ENCODE measurements around the gene PLCB1. TPM values are rescaled to one million over a fixed set of nuclear protein-coding genes. Genes with fewer than 3 reads are reported as not detected.
"Not testable (repeated sequence)": the region's sequence is repeated elsewhere in the genome, so short reads cannot be mapped to it uniquely, and the experiment has no call there.

PLCB1 gene
- total and polyA plus RNA-seq, 5 experiments from 2014 or later = 1.4 to 3.8 (median 2.8) TPM

DNA sequence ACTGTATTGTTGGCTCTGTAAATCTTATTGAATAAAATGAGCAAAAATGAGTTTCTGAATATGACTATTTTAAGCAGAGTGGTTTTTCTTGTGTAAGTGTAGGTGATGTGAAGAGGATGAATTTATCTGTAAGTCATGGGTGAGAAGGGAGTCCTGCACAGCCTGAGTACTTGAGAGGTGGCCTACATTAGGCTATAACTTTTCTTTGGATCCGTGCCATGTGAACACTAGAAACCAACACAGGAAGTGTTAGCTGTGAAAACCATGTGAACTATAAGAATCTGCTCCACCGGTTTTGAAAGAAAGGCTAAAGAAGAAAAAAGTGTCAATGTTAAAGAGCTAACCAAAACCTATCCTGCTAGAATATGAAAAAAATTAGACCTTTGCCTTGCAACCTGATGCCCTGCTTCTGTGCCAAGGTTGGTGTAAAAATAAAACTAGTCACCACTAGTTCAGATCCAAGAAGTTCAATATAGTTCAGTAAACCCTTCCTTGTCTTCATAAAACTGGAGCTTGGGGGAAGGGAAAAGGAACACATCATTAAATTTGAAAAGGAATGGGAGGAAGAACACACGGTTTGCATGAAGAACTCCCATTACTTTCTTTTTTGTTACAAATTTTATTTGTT lies 21.3 kb downstream of the PLCB1 start:
- Mint-ChIP-seq H3K27me3 (peaks cover 0 to 1% (median 0%) of the 10 kb centered on the region in 5 donors), H3K4me3 (peak overlapping the region in 7 of 10 donors; percentile 1 to 33 (median 16)), H3K4me1 (peaks cover 18 to 65% (median 53%) of the 10 kb centered on the region in 4 donors), H3K27ac (peak overlapping the region in 9 of 10 donors; percentile 3 to 71 (median 43)), H3K9me3 (peaks cover 0 to 6% (median 0%) of the 10 kb centered on the region in 9 donors), H3K36me3 (no peaks in the 10 kb centered on the region)
- POLR2A ChIA-PET = interaction anchor here (1.2 kb wide), 1 partner anchor 19 kb away, joined by 3 read pairs; no protein-coding TSS in a partner anchor
- DNase-seq = peak in 3 of 10 donors; percentile 16 to 35 (median 28)
- peak; percentile 57 to 76 for ATAC-seq

DNA sequence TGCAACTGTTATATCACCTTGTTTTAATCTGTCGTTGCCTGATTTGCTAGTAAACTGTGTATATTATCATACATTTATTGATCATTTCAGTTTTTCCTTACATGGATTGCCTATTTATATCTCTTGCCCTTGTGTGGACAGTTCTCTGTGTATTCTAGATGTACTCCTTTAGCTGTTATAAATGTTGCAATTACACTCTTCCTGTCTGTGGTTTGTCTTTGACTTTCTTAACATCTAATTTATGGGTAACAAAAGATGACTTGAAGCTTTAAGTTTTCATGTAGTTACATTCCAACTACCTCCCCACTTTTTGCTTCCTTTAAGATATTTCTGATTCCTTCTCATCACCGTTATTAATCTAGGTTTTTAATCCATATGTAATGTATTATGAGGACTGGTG lies 22.6 kb downstream of the PLCB1 start:
- peak overlapping the region in 6 of 10 donors; percentile 0 to 55 (median 28) for H3K4me3 Mint-ChIP-seq
- no peak for ATAC-seq

DNA sequence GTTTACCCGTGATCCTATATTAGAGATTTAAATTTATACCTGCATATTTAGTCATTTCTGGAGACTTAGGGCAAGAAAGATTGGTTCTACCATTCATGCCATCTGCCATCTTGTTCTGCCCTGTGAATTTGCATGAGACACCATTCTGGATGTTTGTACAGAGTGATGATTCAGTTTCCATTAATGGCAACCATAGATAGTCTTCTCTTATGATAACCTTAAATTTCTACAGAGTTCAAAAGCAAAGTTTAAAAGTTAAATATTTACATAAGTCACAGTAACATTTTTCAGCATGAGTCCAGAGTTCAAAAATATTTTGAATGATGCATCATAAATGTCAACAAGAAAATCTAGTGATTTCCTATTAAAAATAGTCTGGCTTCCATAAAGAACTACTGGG lies 23.2 kb downstream of the PLCB1 start:
- ATAC-seq = no peak
- POLR2A ChIA-PET = no interaction called here
- Mint-ChIP-seq H3K9me3 (peaks cover 0 to 9% (median 3%) of the 10 kb centered on the region in 9 donors), H3K4me3 (peak overlapping the region in 3 of 10 donors; percentile 4 to 55 (median 33)), H3K27me3 (peaks cover 0 to 1% (median 0%) of the 10 kb centered on the region in 5 donors), H3K4me1 (peaks cover 21 to 63% (median 53%) of the 10 kb centered on the region in 4 donors), H3K27ac (peak overlapping the region in 4 of 10 donors; percentile 8 to 47 (median 16)), H3K36me3 (peaks cover 0 to 4% (median 2%) of the 10 kb centered on the region in 3 donors)
- DNase-seq = no peak

More for the DNA sequence above, 22.6 kb downstream of the PLCB1 start:
- H3K9me3 Mint-ChIP-seq = peaks cover 0 to 6% (median 0%) of the 10 kb centered on the region in 9 donors
- no peaks in the 10 kb centered on the region for H3K36me3 Mint-ChIP-seq
- H3K4me1 Mint-ChIP-seq = peaks cover 18 to 65% (median 53%) of the 10 kb centered on the region in 4 donors
- POLR2A ChIA-PET = no interaction called here
- H3K27ac Mint-ChIP-seq = peak overlapping the region in 7 of 10 donors; percentile 2 to 57 (median 9)
- no peak for DNase-seq
- H3K27me3 Mint-ChIP-seq = peaks cover 0 to 1% (median 0%) of the 10 kb centered on the region in 5 donors

GRCh38 chr20:8155812-8156211 lies 23.7 kb downstream of the PLCB1 start:
- Mint-ChIP-seq H3K4me1 (peaks cover 21 to 63% (median 53%) of the 10 kb centered on the region in 4 donors), H3K4me3 (no peak overlapping the region), H3K9me3 (peaks cover 0 to 9% (median 3%) of the 10 kb centered on the region in 9 donors), H3K27ac (peak overlapping the region in 2 of 10 donors; percentile 9 to 68), H3K36me3 (peaks cover 0 to 4% (median 2%) of the 10 kb centered on the region in 3 donors), H3K27me3 (peaks cover 0 to 1% (median 0%) of the 10 kb centered on the region in 5 donors)
- DNase-seq (no peak), ATAC-seq (no peak)
- POLR2A ChIA-PET = no interaction called here

- H3K27ac Mint-ChIP-seq = peak overlapping the region in 1 of 10 donors; percentile 68
- H3K36me3 Mint-ChIP-seq = peaks cover 0 to 4% (median 2%) of the 10 kb centered on the region in 3 donors
- DNase-seq = no peak
- POLR2A ChIA-PET = no interaction called here
- peaks cover 0 to 1% (median 0%) of the 10 kb centered on the region in 5 donors for H3K27me3 Mint-ChIP-seq
- peaks cover 0 to 9% (median 3%) of the 10 kb centered on the region in 9 donors for H3K9me3 Mint-ChIP-seq
- peaks cover 19 to 60% (median 55%) of the 10 kb centered on the region in 4 donors for H3K4me1 Mint-ChIP-seq
- peak; percentile 23 to 61 for ATAC-seq
- peak overlapping the region in 2 of 10 donors; percentile 30 to 43 for H3K4me3 Mint-ChIP-seq
Measured at GRCh38 chr20:8156235-8157079, 24.4 kb downstream of the PLCB1 start.

- peaks cover 11 to 43% (median 36%) of the 10 kb centered on the region in 4 donors for H3K4me1 Mint-ChIP-seq
- H3K27me3 Mint-ChIP-seq, H3K27ac Mint-ChIP-seq, H3K36me3 Mint-ChIP-seq, H3K9me3 Mint-ChIP-seq, ATAC-seq, DNase-seq, POLR2A ChIA-PET, H3K4me3 Mint-ChIP-seq: not testable (repeated sequence)
Measured at GRCh38 chr20:8159217-8159616, 27.2 kb downstream of the PLCB1 start.

- Mint-ChIP-seq H3K36me3 (peaks cover 0 to 4% (median 2%) of the 10 kb centered on the region in 3 donors), H3K27me3 (peaks cover 0 to 1% (median 0%) of the 10 kb centered on the region in 5 donors), H3K27ac (peak overlapping the region in 9 of 10 donors; percentile 11 to 74 (median 44)), H3K4me1 (peaks cover 6 to 24% (median 17%) of the 10 kb centered on the region in 4 donors), H3K9me3 (peaks cover 0 to 9% (median 3%) of the 10 kb centered on the region in 9 donors), H3K4me3 (peak overlapping the region in 4 of 10 donors; percentile 26 to 66 (median 36))
- ATAC-seq (no peak), DNase-seq (no peak)
- POLR2A ChIA-PET = no interaction called here
Measured at GRCh38 chr20:8161264-8162071, 29.4 kb downstream of the PLCB1 start.

- peaks cover 6 to 13% (median 10%) of the 10 kb centered on the region in 4 donors for H3K4me1 Mint-ChIP-seq
Measured at GRCh38 chr20:8162610-8163009, 30.5 kb downstream of the PLCB1 start.

GRCh38 chr20:8163543-8163942 lies 31.5 kb downstream of the PLCB1 start:
- ATAC-seq (no peak), DNase-seq (no peak)
- Mint-ChIP-seq H3K27ac (no peak overlapping the region), H3K27me3 (no peaks in the 10 kb centered on the region), H3K36me3 (peaks cover 0 to 4% (median 2%) of the 10 kb centered on the region in 3 donors), H3K4me1 (peaks cover 6 to 12% (median 10%) of the 10 kb centered on the region in 4 donors), H3K4me3 (no peak overlapping the region), H3K9me3 (peaks cover 0 to 5% (median 3%) of the 10 kb centered on the region in 9 donors)
- POLR2A ChIA-PET = no interaction called here

More at GRCh38 chr20:8162610-8163009, 30.5 kb downstream of the PLCB1 start:
- Mint-ChIP-seq H3K4me3 (no peak overlapping the region), H3K27ac (no peak overlapping the region), H3K9me3 (peaks cover 0 to 9% (median 3%) of the 10 kb centered on the region in 9 donors), H3K36me3 (peaks cover 0 to 4% (median 2%) of the 10 kb centered on the region in 3 donors), H3K27me3 (peaks cover 0 to 1% (median 0%) of the 10 kb centered on the region in 5 donors)
- DNase-seq (no peak), ATAC-seq (no peak)
- POLR2A ChIA-PET = no interaction called here

GRCh38 chr20:8166730-8167129 lies 34.7 kb downstream of the PLCB1 start:
- H3K27ac Mint-ChIP-seq = no peak overlapping the region
- peaks cover under 1 to 6% (median 3%) of the 10 kb centered on the region in 4 donors for H3K4me1 Mint-ChIP-seq
- ATAC-seq (no peak), DNase-seq (no peak)
- H3K27me3 Mint-ChIP-seq = no peaks in the 10 kb centered on the region
- POLR2A ChIA-PET = no interaction called here
- no peak overlapping the region for H3K4me3 Mint-ChIP-seq
- no peaks in the 10 kb centered on the region for H3K9me3 Mint-ChIP-seq
- no peaks in the 10 kb centered on the region for H3K36me3 Mint-ChIP-seq

GRCh38 chr20:8168785-8169288 lies 36.8 kb downstream of the PLCB1 start:
- DNase-seq (no peak), ATAC-seq (no peak)
- POLR2A ChIA-PET = no interaction called here
- Mint-ChIP-seq H3K4me1 (no peaks in the 10 kb centered on the region), H3K27me3 (no peaks in the 10 kb centered on the region), H3K27ac (peak overlapping the region in 1 of 10 donors; percentile 31), H3K4me3 (no peak overlapping the region), H3K36me3 (no peaks in the 10 kb centered on the region), H3K9me3 (no peaks in the 10 kb centered on the region)

DNA sequence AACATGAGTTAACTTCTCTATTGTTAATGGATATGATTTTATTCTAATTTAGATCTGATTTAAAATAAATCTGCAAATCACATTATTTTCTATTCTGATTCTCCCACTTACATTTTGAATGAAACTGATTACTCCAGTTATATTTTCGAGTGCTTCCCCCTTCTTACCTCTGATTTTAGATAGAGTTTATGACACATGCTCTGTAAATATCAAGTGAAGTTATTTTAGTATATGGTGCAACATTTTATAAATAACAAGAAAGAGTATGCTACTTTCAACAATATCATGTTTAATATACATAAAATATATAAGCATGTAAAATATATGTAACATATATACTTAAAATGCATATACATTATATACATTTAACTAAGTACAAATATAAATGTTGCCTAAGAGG lies 38.9 kb downstream of the PLCB1 start:
- H3K36me3 Mint-ChIP-seq = no peaks in the 10 kb centered on the region
- DNase-seq (no peak), ATAC-seq (no peak)
- H3K4me3 Mint-ChIP-seq = no peak overlapping the region
- H3K4me1 Mint-ChIP-seq = peaks cover 0 to 4% (median 0%) of the 10 kb centered on the region in 4 donors
- H3K27me3 Mint-ChIP-seq = no peaks in the 10 kb centered on the region
- POLR2A ChIA-PET = no interaction called here
- H3K9me3 Mint-ChIP-seq = no peaks in the 10 kb centered on the region
- no peak overlapping the region for H3K27ac Mint-ChIP-seq

All from naive thymus-derived CD8-positive, alpha-beta T cell (primary cell).